ENCODE results near the gene HMG20A.

GRCh38 chr15:77495838-77496596 is 75.3 kb downstream of the HMG20A start:
- TF ChIP-seq ZNF565 (CRISPR knock-in tag; conservative IDR thresholded peaks at IDR 0.05; ENCODE audit: low read depth): no peak
- TF ChIP-seq POU6F1 (CRISPR knock-in tag; IDR thresholded peaks at IDR 0.05; ENCODE audit: borderline replicate concordance, low read depth): no peak
- no peak for TF ChIP-seq ISL1 (CRISPR knock-in tag; IDR thresholded peaks at IDR 0.05)
- TF ChIP-seq ZC3H10 (CRISPR knock-in tag; IDR thresholded peaks at IDR 0.05): no peak

All from SK-N-SH treated with all-trans-retinoic acid at 6 μM for 48 hours (cell line).